GM18517 (cell line): ENCODE data around the gene CDK14.
"Not testable (repeated sequence)": the region's sequence is repeated elsewhere in the genome, so short reads cannot be mapped to it uniquely, and the experiment has no call there.

Source experiments
- ATAC-seq: cut with Tn5 transposase; IDR thresholded peaks from one replicate; pipeline ENCODE4 v1.9.1; 2021; ENCODE audit warnings: mild to moderate bottlenecking, moderate library complexity; ENCODE audit not compliant: unreplicated experiment

The CDK14 gene

DNA sequence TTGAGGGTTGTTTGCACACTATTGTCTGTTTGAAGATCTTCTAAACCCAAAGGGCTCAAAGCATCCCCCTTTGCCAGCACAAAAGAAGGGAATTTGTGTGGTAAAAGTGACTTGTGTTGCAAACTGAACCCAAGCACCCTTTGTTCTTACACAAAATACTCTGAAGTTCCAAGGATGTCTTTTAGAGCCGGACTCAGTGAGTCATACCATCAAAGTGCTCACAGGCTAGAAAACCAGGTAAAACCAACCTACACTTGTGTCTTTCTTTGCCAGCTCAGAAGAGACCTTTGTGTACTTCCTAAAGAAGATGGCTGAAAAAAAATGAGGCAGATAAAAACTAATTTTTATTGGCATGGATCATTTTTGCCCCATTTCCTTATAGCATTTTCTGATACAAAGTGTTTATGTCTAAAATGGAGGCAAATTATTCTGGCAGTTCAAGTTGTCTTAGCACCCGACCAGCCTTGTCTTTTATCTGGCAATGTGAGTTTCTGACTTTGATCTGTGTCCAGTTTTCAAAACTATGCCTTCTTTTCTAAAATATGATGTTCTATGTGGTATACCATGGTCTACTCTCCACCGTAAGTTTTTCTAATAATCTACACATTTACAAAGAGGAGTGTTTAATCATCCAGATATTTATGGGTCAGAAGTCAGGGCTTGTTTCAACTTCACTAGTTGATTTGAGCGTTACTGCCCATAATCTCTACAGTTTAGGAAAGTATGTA is 539.7 kb downstream of the CDK14 start:
- no peak for ATAC-seq

DNA sequence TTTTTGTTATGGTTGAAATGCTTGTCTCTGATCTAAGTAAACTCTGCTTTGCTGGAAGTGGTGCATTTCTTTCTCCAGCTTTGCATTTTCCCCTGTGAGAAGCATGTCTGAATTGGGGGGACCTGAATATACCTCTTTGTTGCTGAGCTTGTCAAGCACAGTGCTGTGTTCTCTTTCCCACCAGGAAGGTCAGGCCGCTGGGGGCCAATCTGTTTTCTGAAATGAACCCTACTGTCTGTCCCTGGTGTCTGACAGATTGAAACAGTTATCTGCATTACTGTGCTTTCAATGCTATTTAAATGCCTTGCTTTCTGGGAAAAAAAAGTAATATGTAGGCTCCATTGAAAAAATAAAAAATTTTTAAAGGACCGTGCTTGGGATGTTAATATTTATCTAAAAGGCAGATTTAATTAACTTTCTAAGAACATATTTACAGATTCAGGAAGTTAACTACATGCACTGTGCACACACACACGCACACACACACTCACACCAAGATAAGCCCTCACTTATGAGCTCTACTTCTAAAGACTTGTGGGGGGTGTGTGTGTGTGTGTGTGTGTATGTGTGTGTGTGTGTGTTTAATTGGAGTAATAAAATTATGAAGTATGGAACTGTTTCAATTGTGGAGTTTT is 541.1 kb downstream of the CDK14 start:
- no peak for ATAC-seq

DNA sequence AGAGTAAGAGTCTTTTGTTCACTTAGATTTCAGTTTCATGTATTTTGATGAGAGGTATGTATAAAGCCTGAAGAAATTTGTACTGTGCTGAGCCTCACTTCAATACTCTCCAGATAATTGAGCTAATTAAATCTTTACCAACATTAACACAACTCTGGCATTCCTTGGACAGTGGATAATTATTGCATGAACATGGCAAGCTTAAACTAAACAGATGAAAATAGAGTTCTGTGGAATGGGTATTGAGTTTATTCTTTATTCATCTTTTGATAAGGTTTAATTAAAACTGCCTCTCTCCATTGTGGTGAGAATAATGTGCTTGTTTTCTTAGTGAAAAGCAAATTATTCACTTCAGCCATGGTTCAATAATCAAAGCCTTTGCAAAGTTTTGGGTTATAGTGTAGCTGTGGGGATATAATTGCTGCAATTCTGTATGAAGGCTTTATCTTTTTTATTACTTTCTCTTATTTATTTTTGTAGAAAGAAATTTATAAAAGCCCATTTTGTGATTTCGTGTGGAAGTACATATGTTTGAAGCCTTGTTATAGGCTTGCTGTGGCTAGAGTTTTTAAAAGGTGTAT is 541.8 kb downstream of the CDK14 start:
- no peak for ATAC-seq

DNA sequence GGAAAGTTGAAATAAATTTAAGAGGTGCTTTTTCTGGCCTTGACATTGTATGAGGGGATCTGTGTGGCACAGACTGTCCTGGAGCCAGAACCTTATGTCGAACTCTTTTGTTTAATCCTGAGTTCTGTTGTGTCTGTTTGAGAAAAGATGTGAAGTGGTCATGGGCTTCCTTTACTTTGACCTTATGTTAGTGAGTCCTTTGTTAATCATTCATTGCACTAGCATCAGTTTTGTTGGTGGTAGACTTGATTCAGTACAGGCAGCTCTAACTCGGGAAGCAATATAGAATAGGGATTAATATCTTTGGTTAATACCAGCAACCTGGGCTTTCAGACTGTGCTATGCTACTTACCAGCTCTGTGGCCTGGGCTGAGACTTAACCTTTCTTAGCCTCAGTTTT is 544.2 kb downstream of the CDK14 start:
- no peak for ATAC-seq

DNA sequence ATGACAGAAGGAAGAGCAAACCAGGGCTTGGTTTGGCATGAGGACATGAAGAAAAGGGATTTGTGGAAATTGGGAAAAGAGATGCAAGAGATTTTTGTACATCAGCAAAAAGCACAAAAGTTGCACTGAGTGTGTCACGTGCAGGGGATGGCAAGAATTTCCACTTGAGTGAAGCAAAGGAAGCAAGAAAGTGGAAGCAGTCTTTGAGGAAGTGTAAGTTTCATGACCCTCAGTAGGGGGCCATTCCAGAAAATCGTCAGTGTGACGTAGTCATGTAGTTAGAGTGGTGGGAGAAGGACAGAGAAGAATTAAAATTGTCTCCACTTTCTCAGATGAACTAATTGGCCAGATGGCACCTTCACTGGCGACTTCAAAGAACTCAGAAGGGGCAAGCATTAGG is 544.9 kb downstream of the CDK14 start:
- ATAC-seq = no peak

DNA sequence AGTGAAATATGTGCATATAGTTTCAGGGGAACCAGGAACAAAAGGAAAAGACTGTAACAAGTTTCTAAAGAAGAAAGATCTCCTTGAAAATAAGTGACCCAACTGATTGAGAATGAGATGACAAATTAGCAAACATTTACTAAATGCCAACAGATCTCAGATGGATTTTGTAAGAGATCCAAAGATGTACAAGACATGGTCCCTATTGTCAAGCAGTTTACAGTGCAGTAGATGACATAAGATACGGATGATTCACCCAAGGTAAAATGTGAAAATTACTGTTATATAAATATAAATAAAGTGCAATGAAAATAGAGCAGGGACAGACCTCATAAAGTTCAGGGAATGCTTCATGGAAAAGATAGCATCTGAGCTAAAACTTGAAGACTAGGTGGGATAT is 546.6 kb downstream of the CDK14 start:
- no peak for ATAC-seq

DNA sequence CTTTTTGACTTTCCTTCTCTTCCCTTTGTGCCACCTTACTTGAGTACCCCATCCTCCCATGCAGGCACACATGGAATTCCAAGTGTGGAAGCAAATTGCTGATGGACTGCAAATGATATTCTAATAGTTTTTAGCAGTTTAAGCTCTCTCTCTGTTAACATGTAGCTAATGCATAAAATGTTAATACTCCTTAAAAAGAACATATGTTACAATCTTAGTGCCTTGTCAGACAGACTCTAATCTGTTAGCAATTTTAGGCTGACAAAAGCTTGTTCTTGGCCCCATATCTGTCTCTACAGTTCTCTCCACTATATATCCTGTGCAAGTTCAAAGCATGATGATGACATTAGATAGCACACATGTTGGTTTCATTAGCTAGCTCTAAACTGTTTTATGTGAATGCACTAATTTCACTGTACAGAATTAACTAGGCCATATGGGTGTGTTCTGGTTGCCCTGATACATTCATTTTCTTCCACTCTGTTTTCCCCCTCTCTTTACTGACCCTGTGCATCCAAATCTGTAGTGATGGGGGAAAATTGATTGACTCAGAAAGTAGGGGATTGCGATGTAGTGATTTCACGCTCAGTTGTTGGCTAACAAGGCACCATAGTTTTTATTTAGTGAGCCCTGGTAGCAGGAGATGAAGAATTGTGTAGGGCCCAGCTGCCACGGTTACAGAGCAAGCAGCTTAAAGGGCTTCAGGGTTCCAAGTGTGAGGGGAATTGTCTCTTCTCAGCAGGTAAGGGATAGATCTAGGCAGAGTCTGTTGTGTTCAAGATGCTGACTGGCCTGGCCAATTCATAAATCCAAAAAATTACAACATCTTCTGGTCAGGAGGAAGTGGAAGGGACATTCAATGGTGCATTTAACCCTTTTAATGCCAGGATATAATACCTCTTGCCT is 553.5 kb downstream of the CDK14 start:
- no peak for ATAC-seq

DNA sequence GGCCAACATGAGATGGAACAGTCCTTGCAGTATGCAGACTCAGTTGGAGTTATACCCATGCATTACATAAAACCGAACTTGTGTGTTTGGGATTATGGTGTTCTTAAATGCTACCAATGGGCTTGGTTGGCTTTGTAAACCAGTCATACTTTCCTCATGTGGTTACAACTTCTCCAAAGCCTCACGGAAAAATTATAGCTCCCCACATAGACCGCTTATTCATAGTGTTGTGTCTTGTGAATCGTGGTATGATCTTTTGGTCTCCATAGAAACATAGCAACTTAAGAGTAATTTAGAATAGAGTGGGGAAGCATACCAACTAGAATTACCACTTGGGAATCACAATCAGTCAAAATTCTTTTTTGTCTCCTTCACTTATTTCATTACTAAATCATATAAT is 555.8 kb downstream of the CDK14 start:
- ATAC-seq = no peak

DNA sequence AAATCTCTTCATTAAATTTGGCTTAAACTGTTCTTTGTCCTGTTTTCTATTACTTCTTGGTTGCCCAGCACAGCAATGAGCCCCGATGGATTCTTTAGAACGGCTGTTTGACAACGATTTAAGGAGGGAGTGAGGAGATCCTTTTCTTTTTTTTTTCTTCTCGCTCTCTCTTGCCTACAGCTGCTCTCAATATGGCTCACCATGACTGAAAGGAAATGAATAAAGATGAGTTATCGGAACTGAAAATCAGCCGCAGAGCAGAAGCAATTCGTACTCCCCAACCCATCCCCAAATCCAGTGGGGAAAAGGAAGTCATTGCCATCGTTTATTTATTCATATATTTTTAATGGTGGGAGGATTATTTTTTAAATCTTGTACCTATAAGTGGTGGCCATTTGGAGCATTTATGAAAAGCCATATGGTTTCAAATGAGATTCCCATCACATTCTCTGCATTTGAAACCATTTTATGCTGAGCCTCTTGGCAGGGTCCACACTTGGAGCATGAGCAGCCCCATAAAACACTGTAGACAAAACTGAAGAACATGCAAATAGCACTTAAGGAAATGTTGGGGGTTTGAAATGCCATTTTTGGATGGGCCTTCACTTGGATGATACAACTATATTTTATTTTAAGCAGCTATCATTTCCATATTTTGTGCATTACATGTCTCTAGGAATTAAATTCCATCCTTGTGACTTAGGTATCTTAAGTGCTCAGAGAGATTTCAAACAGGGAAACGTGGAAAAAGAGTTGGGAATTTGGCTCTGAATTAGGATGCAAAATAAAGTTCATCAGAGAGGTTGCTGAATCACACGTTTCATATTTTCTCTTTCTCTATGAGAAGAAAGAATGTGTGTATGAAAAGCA is 560.4 kb downstream of the CDK14 start:
- no peak for ATAC-seq

DNA sequence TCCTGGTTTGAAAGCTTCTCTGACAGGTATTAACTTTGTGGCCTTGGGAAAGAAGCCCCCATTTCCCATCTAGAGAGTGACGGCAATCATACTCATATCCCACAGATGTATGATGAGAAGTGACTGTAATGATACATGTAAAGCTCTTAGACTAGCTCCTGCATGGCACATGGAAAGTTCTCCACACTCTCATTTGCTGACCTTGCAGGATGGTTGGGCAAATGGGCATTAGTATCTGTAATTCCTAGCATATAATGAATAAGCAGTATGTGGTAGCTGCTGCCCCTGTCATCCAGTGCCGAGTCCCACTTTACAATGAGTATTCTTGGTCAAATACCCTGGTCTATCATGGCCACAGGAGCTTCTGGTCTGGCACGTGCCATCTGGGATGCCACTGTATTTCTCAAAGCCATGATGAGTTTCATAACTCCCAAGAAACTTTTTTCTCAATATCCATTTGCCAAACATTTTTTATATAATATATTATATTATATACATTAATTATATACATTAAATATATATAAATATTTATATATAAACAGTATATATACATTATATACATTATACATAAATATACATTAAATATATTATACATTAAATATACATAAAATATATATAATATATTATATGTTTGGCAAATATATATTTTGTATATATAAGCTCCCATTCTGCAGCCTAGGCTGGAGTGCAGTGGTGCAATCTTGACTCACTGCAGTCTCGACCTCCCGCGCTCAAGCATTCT is 561.6 kb downstream of the CDK14 start:
- ATAC-seq = no peak

DNA sequence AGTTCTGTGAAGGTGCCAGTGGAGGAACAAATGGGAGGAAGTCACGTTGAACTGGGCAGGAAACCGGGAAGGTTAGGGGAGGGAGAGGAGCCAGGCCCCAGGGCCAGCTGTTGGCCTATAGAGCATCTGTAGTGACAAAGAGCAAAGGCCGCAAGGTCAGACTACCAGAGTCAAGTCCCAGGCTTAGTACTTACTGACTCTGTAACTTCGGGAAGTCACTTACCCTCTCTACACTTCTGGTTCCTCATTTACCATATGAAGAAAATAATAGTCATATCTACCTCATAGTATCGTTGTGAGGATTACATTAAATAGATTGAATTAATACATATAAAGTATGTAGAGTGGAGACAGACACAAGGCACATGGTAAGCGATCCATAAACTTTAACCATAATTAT is 566.3 kb downstream of the CDK14 start:
- no peak for ATAC-seq

DNA sequence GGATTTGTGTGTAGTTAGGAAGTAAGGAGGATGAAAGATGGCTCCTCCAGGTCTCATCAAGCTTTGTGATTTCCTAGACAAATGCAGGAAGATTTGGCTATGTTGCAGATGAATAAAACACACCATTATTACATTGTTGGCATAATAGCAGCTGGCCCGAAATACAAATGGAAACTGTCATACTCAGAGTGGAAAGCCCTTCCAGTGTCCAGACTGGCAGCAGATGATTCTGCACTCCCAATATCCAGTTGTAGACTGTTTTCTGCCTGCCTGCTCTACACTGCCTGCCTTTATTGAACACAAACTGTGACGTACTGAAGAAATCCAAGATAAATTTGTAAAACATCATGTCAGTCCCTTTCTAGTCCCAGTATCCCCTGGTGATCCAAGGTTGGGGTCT is 568.4 kb downstream of the CDK14 start:
- no peak for ATAC-seq

DNA sequence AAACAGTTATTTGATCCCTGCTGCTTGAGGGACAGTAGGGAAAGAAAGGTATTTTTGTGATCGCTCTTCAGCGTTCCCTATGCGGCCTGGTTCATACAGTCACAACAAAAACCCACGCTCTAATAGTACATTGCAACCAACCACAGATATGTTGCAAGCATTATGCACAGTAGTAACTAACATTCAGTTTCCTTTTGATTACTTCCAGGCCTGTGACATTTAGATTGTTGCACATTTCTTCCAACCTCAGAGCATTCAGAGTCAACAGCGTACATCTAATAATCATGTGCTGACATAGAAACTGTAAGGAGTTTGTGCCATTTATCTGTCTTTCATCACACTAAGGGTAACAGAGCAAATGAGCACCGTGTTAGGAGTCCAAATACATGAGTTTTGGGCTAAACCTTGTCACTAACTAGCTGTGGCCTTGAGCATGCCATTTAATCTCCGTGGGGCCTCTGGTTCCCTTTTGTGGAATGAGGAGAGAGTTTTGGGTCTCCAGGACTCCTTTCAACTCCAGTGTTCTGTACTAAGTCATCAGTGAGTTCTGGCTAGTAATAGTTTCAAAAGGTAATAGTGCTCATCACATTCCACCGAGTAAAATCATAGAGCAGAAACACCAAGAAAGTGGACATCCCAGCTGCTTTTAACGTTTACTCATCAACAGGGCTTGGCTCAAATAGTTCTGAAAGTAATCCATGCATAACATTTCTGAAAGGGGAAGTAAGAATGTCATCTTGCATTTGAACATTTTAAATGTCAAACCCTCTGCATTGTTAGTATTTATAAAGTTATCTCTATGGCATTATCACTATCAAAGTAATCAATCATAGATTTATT is 569.1 kb downstream of the CDK14 start:
- ATAC-seq = peak; percentile 84

DNA sequence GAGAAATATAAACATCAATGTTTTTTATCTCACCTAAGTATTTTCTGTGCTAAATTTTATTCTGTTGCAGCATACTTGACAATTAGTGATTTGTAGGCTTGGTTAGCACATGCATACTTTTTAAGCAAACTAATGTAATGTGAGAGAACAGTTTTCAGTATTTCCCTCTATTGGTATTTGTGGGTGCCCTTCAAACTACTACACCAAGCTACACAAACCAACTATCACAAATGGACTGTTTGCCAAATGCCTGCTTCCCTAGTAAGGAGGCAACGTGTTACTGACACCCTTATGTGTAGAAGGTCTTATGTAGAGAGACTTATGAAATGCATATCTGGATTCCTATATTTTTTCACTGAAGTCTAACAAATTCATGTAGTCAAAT is 569.7 kb downstream of the CDK14 start:
- peak; percentile 45 for ATAC-seq

DNA sequence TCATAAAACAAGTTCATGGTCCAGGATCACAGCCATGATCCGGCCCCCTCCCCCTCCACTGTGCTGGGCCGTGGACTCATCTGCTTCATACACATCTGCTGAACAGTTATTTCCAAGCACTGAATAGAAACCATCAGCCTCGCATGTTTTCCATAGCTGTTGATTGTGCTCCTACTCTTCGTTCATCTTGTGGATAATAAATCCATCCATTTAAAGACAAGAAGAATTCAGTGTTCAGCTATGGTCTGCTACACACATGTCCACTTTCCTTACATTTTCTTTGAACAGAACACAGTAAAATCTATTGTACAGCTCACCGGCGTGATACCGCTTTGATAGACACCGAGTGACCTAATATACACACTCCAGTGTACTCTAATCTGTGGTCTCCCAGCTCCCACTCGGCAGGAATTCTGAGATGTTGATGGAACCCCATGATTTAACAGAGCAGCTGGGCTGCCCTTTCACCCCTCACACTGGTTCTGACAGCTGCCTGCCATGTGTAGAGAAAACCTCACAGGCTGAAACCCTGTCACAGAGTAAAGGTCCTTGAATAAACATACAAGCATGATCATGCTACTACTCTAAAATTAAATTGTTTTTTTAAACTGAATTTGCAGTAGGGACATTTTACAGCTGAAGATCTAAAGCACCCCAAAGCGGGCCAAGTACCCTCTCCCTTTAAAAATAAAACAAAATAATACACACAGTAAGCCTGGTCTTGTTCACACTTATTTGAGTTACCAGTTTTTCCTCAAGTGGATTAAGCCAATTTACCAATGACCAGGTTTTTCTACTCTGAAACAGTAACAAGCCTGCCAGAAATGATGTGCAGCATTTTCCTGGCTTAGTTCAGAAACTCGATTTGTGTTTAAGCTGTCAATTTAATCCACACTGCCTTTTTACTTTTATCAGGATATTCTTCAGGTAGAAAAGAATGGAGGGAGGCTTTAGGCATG is 573.0 kb downstream of the CDK14 start:
- ATAC-seq = no peak

DNA sequence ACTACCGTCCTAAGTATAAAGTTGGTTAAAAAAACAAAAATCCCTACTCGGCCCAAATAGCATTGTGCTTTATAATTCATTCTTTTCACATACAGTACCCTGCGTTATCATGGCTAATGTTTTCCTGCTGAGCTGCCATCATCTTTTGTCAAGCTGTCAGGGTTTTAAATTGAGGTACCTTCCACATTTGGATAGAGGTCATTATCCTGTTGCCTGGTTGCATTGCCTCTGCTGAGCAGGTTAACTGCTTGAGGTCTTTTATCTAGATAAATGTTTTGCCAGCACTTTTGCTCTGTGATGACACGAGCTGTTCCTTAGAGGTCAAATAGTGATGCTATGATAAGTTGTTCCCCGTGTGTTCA is 573.7 kb downstream of the CDK14 start:
- ATAC-seq = no peak

DNA sequence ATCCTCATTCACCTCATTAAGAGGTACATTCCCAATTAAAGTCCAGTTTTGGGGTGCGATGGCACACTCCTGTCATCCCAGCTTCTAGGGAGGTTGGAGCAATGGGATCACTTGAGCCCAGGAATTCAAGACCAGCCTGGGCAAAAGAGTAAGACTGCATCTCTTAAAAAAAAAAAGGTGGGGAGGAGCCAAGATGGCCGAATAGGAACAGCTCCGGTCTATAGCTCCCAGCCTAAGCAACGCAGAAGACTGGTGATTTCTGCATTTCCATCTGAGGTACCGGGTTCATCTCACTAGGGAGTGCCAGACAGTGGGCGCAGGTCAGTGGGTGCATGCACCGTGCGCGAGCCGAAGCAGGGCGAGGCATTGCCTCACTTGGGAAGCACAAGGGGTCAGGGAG is 577.1 kb downstream of the CDK14 start:
- not testable (repeated sequence) for ATAC-seq

DNA sequence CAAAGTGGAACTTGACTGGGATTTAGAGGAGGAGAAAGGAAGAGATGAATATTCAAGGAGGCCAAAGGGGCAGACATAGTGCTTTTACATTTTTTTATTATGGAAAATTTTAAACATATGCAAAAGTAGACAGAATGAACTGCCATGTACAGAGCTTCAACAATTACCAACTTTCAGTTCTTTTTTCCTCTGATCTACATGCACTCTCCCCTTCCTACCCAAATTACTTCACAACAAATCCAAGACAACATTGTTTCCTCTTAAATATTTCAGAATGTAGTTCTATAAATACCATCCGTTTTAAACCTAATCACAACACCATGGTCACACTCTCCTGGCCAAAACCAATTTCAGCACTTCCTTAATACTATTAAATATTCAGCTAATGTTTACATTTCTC is 584.6 kb downstream of the CDK14 start:
- no peak for ATAC-seq
